K562 (cell line): Measurements from ENCODE around the gene MUC5AC. TPM values are rescaled to one million over a fixed set of nuclear protein-coding genes. Genes with fewer than 3 reads are reported as not detected.

Experiments
- ATAC-seq: fragments of 200-7000 bp; cut with Tn5 transposase; 3 replicates; pipeline ENCODE4 v1.9.1; 2020; ENCODE audit warnings: moderate library complexity
- BruUV-seq: library from RNA; stranded (reverse); fragments of 400-500 nt; replicated peaks from 2 replicates; lab custom pipeline; 2021; lab: Mats Ljungman, UMichigan
- CTCF ChIA-PET: fragments of 300-600 bp; formaldehyde crosslinking; extraction: SDS; loops from one replicate; lab custom pipeline; 2021; ENCODE audit warnings: low intra/inter-chr PET ratio; lab: Yijun Ruan, JAX
- POLR2A ChIA-PET: fragments of 300-600, 350-650 bp; sonication (Branson Sonifier 250); formaldehyde crosslinking; extraction: SDS; loops from one replicate; lab custom pipeline; 2021; ENCODE audit warnings: antibody characterized with exemption, inconsistent platforms; lab: Yijun Ruan, JAX
- DNase-seq, 4 experiments: peaks; one replicate each; pipeline versions ENCODE4 v3.0.0 to v3.0.0-alpha.2; 2011 to 2018; ENCODE audit warnings: low spot score in 3 of 4, mixed read lengths in 3 of 4; ENCODE audit errors: extremely low read depth in 1 of 4
- FAIRE-seq: peaks from 2 replicates; lab custom pipeline; 2011; peaks lifted over from hg19 to GRCh38; lab: Jason Lieb, UNC
- H2AFZ ChIP-seq: 2 replicates; pipeline ENCODE4 v1.6.0; 2011; ENCODE audit warnings: low read depth, low read length, control low read depth, inconsistent platforms
- H3K27ac ChIP-seq: fragments of 200-600 bp; 3 replicates; pipeline ENCODE4 v1.8.0; 2011; ENCODE audit warnings: low read depth, mild to moderate bottlenecking, control low read depth, inconsistent platforms, low read length, moderate library complexity, mixed read lengths; ENCODE audit errors: extremely low read depth
- H3K27me3 ChIP-seq, 2 experiments: fragments of 300-600 bp in 1 of 2; 2 replicates in 1 of 2; 3 replicates in 1 of 2; pipeline versions ENCODE4 v1.6.0 to v1.8.0; 2011; ENCODE audit warnings: inconsistent platforms in 2 of 2, low read length in 2 of 2, mild to moderate bottlenecking in 1 of 2, mixed read lengths in 1 of 2, moderate library complexity in 1 of 2; ENCODE audit not compliant: control insufficient read depth in 2 of 2, insufficient read depth in 2 of 2
- H3K36me3 ChIP-seq: fragments of 300-600 bp; 3 replicates; pipeline ENCODE4 v1.8.0; 2011; ENCODE audit warnings: mild to moderate bottlenecking, low read length, inconsistent platforms; ENCODE audit not compliant: control insufficient read depth, insufficient read depth
- H3K4me1 ChIP-seq, 2 experiments: fragments of 200-600 bp in 1 of 2; replicated peaks in 1 of 2; 2 replicates in 1 of 2; 3 replicates in 1 of 2; pipeline versions ENCODE4 v1.5.1 to v1.8.0; 2011; ENCODE audit warnings: inconsistent platforms in 2 of 2, low read length in 2 of 2, mild to moderate bottlenecking in 1 of 2, mixed read lengths in 1 of 2, moderate library complexity in 1 of 2; ENCODE audit not compliant: control insufficient read depth in 2 of 2, insufficient read depth in 2 of 2
- H3K4me2 ChIP-seq: 2 replicates; pipeline ENCODE4 v1.6.1; 2011; ENCODE audit warnings: low read length, control low read depth, inconsistent platforms, mixed read lengths; ENCODE audit not compliant: insufficient read depth
- H3K4me3 ChIP-seq: fragments of 200-600 bp; sonication (generic), shearing (Covaris generic); 2 replicates; pipeline ENCODE4 v1.5.1; 2016; ENCODE audit warnings: control low read depth, inconsistent platforms
- H3K79me2 ChIP-seq: fragments of 200-600 bp; 3 replicates; pipeline ENCODE4 v1.8.0; 2011; ENCODE audit warnings: low read length, inconsistent platforms; ENCODE audit not compliant: control insufficient read depth, insufficient read depth
- H3K9ac ChIP-seq, 2 experiments: 2 replicates each; pipeline versions ENCODE4 v1.6.0 to v1.6.1; 2011; ENCODE audit warnings: low read depth in 2 of 2, low read length in 2 of 2, control low read depth in 1 of 2, inconsistent platforms in 1 of 2, mild to moderate bottlenecking in 1 of 2, mixed read lengths in 1 of 2; ENCODE audit not compliant: insufficient read depth in 1 of 2
- H3K9me1 ChIP-seq: one replicate; pipeline ENCODE4 v1.6.0; 2011; ENCODE audit warnings: inconsistent platforms, mild to moderate bottlenecking, low read length, moderate library complexity; ENCODE audit not compliant: control insufficient read depth, insufficient read depth
- H3K9me3 ChIP-seq: replicated peaks from 2 replicates; pipeline ENCODE4 v1.5.1; 2011; ENCODE audit warnings: low read depth, low read length, inconsistent platforms; ENCODE audit not compliant: control insufficient read depth, insufficient read depth
- H4K20me1 ChIP-seq: replicated peaks from 2 replicates; pipeline ENCODE4 v1.6.1; 2011; ENCODE audit warnings: low read length, inconsistent platforms, mixed read lengths; ENCODE audit not compliant: control insufficient read depth, insufficient read depth
- ARID2 ChIP-seq: fragments of 450-650 bp; IDR thresholded peaks from 2 replicates; pipeline ENCODE4 v1.6.1; 2017; ENCODE audit warnings: antibody characterized with exemption, mild to moderate bottlenecking
- ASH1L ChIP-seq: fragments of 450-650 bp; IDR thresholded peaks from 2 replicates; pipeline ENCODE4 v1.6.1; 2018; ENCODE audit warnings: borderline replicate concordance, mild to moderate bottlenecking, low read depth; ENCODE audit not compliant: partially characterized antibody
- ATF7 ChIP-seq: fragments of 450-650 bp; IDR thresholded peaks from 2 replicates; pipeline ENCODE4 v1.7.1; 2014; ENCODE audit warnings: mild to moderate bottlenecking, moderate library complexity
- HEY1 ChIP-seq: fragments of 250-450 bp; sonication (Bioruptor Pico); IDR thresholded peaks from 2 replicates; pipeline ENCODE4 v1.5.0; 2020; ENCODE audit warnings: mild to moderate bottlenecking, moderate library complexity, borderline replicate concordance
- IRF2 ChIP-seq: sonication (generic); formaldehyde crosslinking; IDR thresholded peaks from 2 replicates; pipeline ENCODE4 v1.8.1; 2022; ENCODE audit warnings: mild to moderate bottlenecking, missing genetic modification reagents
- KLF10 ChIP-seq: fragments of 250-450 bp; sonication (Bioruptor Pico); IDR thresholded peaks from 2 replicates; pipeline ENCODE4 v1.6.1; 2021; ENCODE audit warnings: matching md5 sums
- MBD2 ChIP-seq: sonication (generic); IDR thresholded peaks from 2 replicates; pipeline ENCODE4 v1.6.1; 2016; ENCODE audit warnings: low read depth, borderline replicate concordance
- PTTG1 ChIP-seq: fragments of 450-650 bp; IDR thresholded peaks from 2 replicates; pipeline ENCODE4 v1.6.1; 2016; ENCODE audit warnings: low read depth, mild to moderate bottlenecking, missing genetic modification characterization, missing compliant biosample characterization
- RHOXF2B ChIP-seq: fragments of 250-450 bp; sonication (Bioruptor Pico); conservative IDR thresholded peaks from 2 replicates; pipeline ENCODE4 v1.5.1; 2021
- TSC22D4 ChIP-seq: fragments of 450-650 bp; IDR thresholded peaks from 2 replicates; pipeline ENCODE4 v1.6.1; 2016; ENCODE audit warnings: missing genetic modification characterization, missing biosample characterization, control low read depth
- ZC3H4 ChIP-seq: sonication (generic); formaldehyde crosslinking; IDR thresholded peaks from 2 replicates; pipeline ENCODE4 v1.9.0; 2021; ENCODE audit warnings: missing genetic modification reagents, borderline replicate concordance
- ZNF282 ChIP-seq: sonication (generic); formaldehyde crosslinking; IDR thresholded peaks from 2 replicates; pipeline ENCODE4 v1.8.1; 2023; ENCODE audit warnings: missing genetic modification reagents
- ZNF444 ChIP-seq: fragments of 250-450 bp; sonication (Bioruptor Pico); IDR thresholded peaks from 2 replicates; pipeline ENCODE4 v1.4.0; 2020; ENCODE audit warnings: mild to moderate bottlenecking, moderate library complexity
- ZNF551 ChIP-seq: fragments of 250-450 bp; sonication (Bioruptor Pico); IDR thresholded peaks from 2 replicates; pipeline ENCODE4 v1.5.0; 2021; ENCODE audit warnings: mild to moderate bottlenecking, moderate library complexity
- ZNF583 ChIP-seq: fragments of 250-450 bp; sonication (Bioruptor Pico); IDR thresholded peaks from 2 replicates; pipeline ENCODE4 v1.4.0; 2020
- WGBS: fragments of 100-300 bp; shearing (Covaris generic); methylation state at CpG from one replicate; pipeline ENCODE4 v1.1.6; 2016; ENCODE audit warnings: low coverage, mixed read lengths; ENCODE audit not compliant: insufficient coverage; ENCODE audit errors: missing lambda C conversion rate; 5-methylcytosine and 5-hydroxymethylcytosine counted together
- in situ Hi-C: fragments of 300-500 bp; cut with MboI; formaldehyde crosslinking; loops from 4 replicates; pipeline ENCODE4 v1.15.0; 2018; ENCODE audit warnings: inconsistent platforms, mixed read lengths
- intact Hi-C: fragments of 100-400 bp; cut with micrococcal nuclease; formaldehyde crosslinking; loops from 2 replicates; pipeline ENCODE4 v1.14.2; 2022
- polyA plus RNA-seq, 8 experiments: library from polyadenylated mRNA; depleted of rRNA in 4 of 8; stranded (reverse) in 5 of 8; unstranded in 3 of 8; fragments of >200 nt; fragmentation: Nextera tagmentation in 2 of 8; fragmentation: Illumina TruSeq in 1 of 8; extraction: Ambion mirVana in 2 of 8; extraction: Trizol in 1 of 8; gene quantifications; 2 replicates each; pipeline versions ENCODE4 v1.2.1 to v1.2.3, GENCODE V29; 2011 to 2014; ENCODE audit warnings: inconsistent platforms in 1 of 8, missing spikeins in 1 of 8
- total RNA-seq, 7 experiments: library from RNA; depleted of rRNA in 6 of 7; stranded (reverse); fragments of >200 nt in 6 of 7; fragmentation: Illumina TruSeq in 2 of 7; extraction: Trizol in 2 of 7; gene quantifications; 2 replicates each; pipeline versions ENCODE4 v1.2.1 to v1.2.3, GENCODE V29; 2011 to 2021; ENCODE audit warnings: low replicate concordance in 1 of 7
- TF ChIP-seq, protein P1 (sequence below): fragments of 250-450 bp; sonication (Bioruptor Pico); IDR thresholded peaks from 2 replicates; pipeline ENCODE4 v1.5.1; 2021; ENCODE audit warnings: mild to moderate bottlenecking

MUC5AC gene
- total and polyA plus RNA-seq, 9 of the 15 experiments (the other 6 are each of a cell fraction or from before 2014, with no cell fraction given): not detected

GRCh38 chr11:1240771-1241170 is 83.0 kb downstream of the MUC5AC start:
- no peak for FAIRE-seq
- Histone ChIP-seq H3K4me2 (no peak overlapping the region), H3K4me1 (peaks cover 0 to 19% of the 10 kb centered on the region in 2 experiments; a peak in 1 of 5 replicates), H3K79me2 (no peaks in the 10 kb centered on the region), H3K27ac (no peak overlapping the region), H2AFZ (no peak overlapping the region), H4K20me1 (peaks cover 16% of the 10 kb centered on the region; the same call in 1 of the 2 replicates), H3K9ac (no peak overlapping the region), H3K9me1 (no peaks in the 10 kb centered on the region), H3K36me3 (no peaks in the 10 kb centered on the region), H3K27me3 (peaks cover 0 to 34% of the 10 kb centered on the region in 2 experiments; a peak in 2 of 5 replicates), H3K4me3 (no peak overlapping the region), H3K9me3 (no peaks in the 10 kb centered on the region)
- no peak for ATAC-seq
- TF ChIP-seq ZNF282 (CRISPR knock-in tag) (no peak), KLF10 (CRISPR knock-in tag) (no peak)
- POLR2A ChIA-PET: interaction anchor here (1.5 kb wide), 1 partner anchor 12 kb away, joined by 4 read pairs; no protein-coding TSS in a partner anchor
- 37% methylated on average over 25 of the region's 25 CpGs for WGBS
- no TSS peak for BruUV-seq
- no peak for DNase-seq
- CTCF ChIA-PET: no interaction called here
- in situ Hi-C loops: no loop called here
- intact Hi-C loops: no loop called here

- H3K36me3 ChIP-seq: no peaks in the 10 kb centered on the region
- intact Hi-C loops (no loop called here), in situ Hi-C loops (no loop called here)
- ChIA-PET CTCF (no interaction called here), POLR2A (interaction anchor here (1.5 kb wide), 1 partner anchor 11 kb away, joined by 4 read pairs; no protein-coding TSS in a partner anchor)
- no peak overlapping the region for H3K4me3 ChIP-seq
- peaks cover 0 to 27% of the 10 kb centered on the region in 2 experiments; a peak in 2 of 5 replicates for H3K27me3 ChIP-seq
- no peak for ATAC-seq
- no peaks in the 10 kb centered on the region for H3K79me2 ChIP-seq
- no peak overlapping the region for H3K27ac ChIP-seq
- peaks cover 16% of the 10 kb centered on the region; the same call in 1 of the 2 replicates for H4K20me1 ChIP-seq
- no peak overlapping the region for H3K4me2 ChIP-seq
- peaks cover 0 to 14% of the 10 kb centered on the region in 2 experiments; a peak in 1 of 5 replicates for H3K4me1 ChIP-seq
- H3K9me1 ChIP-seq: no peaks in the 10 kb centered on the region
- no peak for FAIRE-seq
- no peak for DNase-seq
- BruUV-seq: no TSS peak
- WGBS: 3% methylated on average over 17 of the region's 20 CpGs
- no peak overlapping the region for H3K9ac ChIP-seq
- no peak for TF ChIP-seq RHOXF2B (CRISPR knock-in tag)
- no peak for TF ChIP-seq HEY1 (CRISPR knock-in tag)
- TF ChIP-seq IRF2 (CRISPR knock-in tag): no peak
- no peak for TF ChIP-seq TSC22D4 (tag)
- TF ChIP-seq PTTG1 (tag): no peak
- TF ChIP-seq ZC3H4 (CRISPR knock-in tag): no peak
- TF ChIP-seq ATF7: no peak
- TF ChIP-seq MBD2: no peak
- TF ChIP-seq ZNF444 (CRISPR knock-in tag): no peak
- TF ChIP-seq ZNF551 (CRISPR knock-in tag): no peak
- no peak for TF ChIP-seq ZNF583 (CRISPR knock-in tag)
- TF ChIP-seq ASH1L: no peak
- TF ChIP-seq, protein P1, sequence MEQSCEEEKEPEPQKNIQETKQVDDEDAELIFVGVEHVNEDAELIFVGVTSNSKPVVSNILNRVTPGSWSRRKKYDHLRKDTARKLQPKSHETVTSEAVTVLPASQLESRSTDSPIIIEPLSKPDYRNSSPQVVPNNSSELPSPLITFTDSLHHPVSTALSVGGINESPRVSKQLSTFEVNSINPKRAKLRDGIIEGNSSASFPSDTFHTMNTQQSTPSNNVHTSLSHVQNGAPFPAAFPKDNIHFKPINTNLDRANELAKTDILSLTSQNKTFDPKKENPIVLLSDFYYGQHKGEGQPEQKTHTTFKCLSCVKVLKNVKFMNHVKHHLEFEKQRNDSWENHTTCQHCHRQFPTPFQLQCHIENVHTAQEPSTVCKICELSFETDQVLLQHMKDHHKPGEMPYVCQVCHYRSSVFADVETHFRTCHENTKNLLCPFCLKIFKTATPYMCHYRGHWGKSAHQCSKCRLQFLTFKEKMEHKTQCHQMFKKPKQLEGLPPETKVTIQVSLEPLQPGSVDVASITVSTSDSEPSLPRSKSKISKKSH: no peak
- TF ChIP-seq ARID2: no peak
- H3K9me3 ChIP-seq: no peaks in the 10 kb centered on the region
- no peak overlapping the region for H2AFZ ChIP-seq
Measured at GRCh38 chr11:1241706-1242105, 84.0 kb downstream of the MUC5AC start.
